K562 (cell line): Measurements from ENCODE around the gene KDM2A. TPM values are rescaled to one million over a fixed set of nuclear protein-coding genes. Genes with fewer than 3 reads are reported as not detected.

Experiments used
- E4F1 ChIP-seq: fragments of 250-450 bp; sonication (Bioruptor Pico); IDR thresholded peaks from 2 replicates; pipeline ENCODE4 v1.5.0; 2021; ENCODE audit warnings: mild to moderate bottlenecking, borderline replicate concordance
- FOS ChIP-seq: IDR thresholded peaks from 3 replicates; pipeline ENCODE4 v1.6.1; 2011; ENCODE audit not compliant: insufficient read length; ENCODE audit errors: extremely low read depth
- FOXP1 ChIP-seq: sonication (generic); formaldehyde crosslinking; IDR thresholded peaks from 2 replicates; pipeline ENCODE4 v1.8.0; 2022; ENCODE audit warnings: mild to moderate bottlenecking, missing genetic modification reagents
- MLLT1 ChIP-seq, 2 experiments: fragments of 450-650 bp; IDR thresholded peaks; 2 replicates each; pipeline ENCODE4 v1.6.1; 2016
- MTF1 ChIP-seq: fragments of 250-450 bp; sonication (Bioruptor Pico); IDR thresholded peaks from 2 replicates; pipeline ENCODE4 v1.9.0; 2021; ENCODE audit warnings: moderate library complexity, mild to moderate bottlenecking, inconsistent platforms, borderline replicate concordance
- PBX2 ChIP-seq, 2 experiments: IDR thresholded peaks in 1 of 2; conservative IDR thresholded peaks in 1 of 2; 2 replicates each; pipeline ENCODE4 v1.6.1; 2016; ENCODE audit warnings: low read depth in 2 of 2, mild to moderate bottlenecking in 1 of 2, missing compliant biosample characterization in 1 of 2, missing genetic modification characterization in 1 of 2, moderate library complexity in 1 of 2
- RFX1 ChIP-seq: fragments of 450-650 bp; IDR thresholded peaks from 2 replicates; pipeline ENCODE4 v1.6.1; 2016; ENCODE audit warnings: mild to moderate bottlenecking, moderate library complexity
- SMARCC2 ChIP-seq: fragments of 450-650 bp; IDR thresholded peaks from 2 replicates; pipeline ENCODE4 v1.6.1; 2017; ENCODE audit warnings: antibody characterized with exemption, moderate library complexity, mild to moderate bottlenecking, low read depth
- ZBTB40 ChIP-seq, 2 experiments: fragments of 450-650 bp in 1 of 2; sonication (generic) in 1 of 2; formaldehyde crosslinking in 1 of 2; IDR thresholded peaks; 2 replicates each; pipeline versions ENCODE4 v1.7.1 to v1.9.0; 2016 to 2022; ENCODE audit warnings: inconsistent platforms in 1 of 2, mild to moderate bottlenecking in 1 of 2, missing genetic modification reagents in 1 of 2
- ZNF274 ChIP-seq: IDR thresholded peaks from 2 replicates; pipeline ENCODE4 v1.6.1; 2011; ENCODE audit warnings: low read depth, mild to moderate bottlenecking, low read length, moderate library complexity, borderline replicate concordance
- polyA plus RNA-seq, 8 experiments: library from polyadenylated mRNA; depleted of rRNA in 4 of 8; stranded (reverse) in 5 of 8; unstranded in 3 of 8; fragments of >200 nt; fragmentation: Nextera tagmentation in 2 of 8; fragmentation: Illumina TruSeq in 1 of 8; extraction: Ambion mirVana in 2 of 8; extraction: Trizol in 1 of 8; gene quantifications; 2 replicates each; pipeline versions ENCODE4 v1.2.1 to v1.2.3, GENCODE V29; 2011 to 2014; ENCODE audit warnings: inconsistent platforms in 1 of 8, missing spikeins in 1 of 8
- total RNA-seq, 7 experiments: library from RNA; depleted of rRNA in 6 of 7; stranded (reverse); fragments of >200 nt in 6 of 7; fragmentation: Illumina TruSeq in 2 of 7; extraction: Trizol in 2 of 7; gene quantifications; 2 replicates each; pipeline versions ENCODE4 v1.2.1 to v1.2.3, GENCODE V29; 2011 to 2021; ENCODE audit warnings: low replicate concordance in 1 of 7

The KDM2A gene
- total and polyA plus RNA-seq, 9 of the 15 experiments (the other 6 are each of a cell fraction or from before 2014, with no cell fraction given) = 5.0 to 39.3 (median 21.3) TPM

GRCh38 chr11:67120456-67120855 is 1.4 kb downstream of the KDM2A start (continued):
- TF ChIP-seq E4F1 (CRISPR knock-in tag) = no peak
- TF ChIP-seq ZBTB40 (IDR thresholded peaks at IDR 0.05) = no peak
- TF ChIP-seq ZBTB40 (CRISPR knock-in tag; IDR thresholded peaks at IDR 0.05) = no peak
- no peak for TF ChIP-seq ZNF274
- TF ChIP-seq FOS = no peak
- no peak for TF ChIP-seq MTF1 (CRISPR knock-in tag)
- TF ChIP-seq RFX1 = no peak
- TF ChIP-seq SMARCC2 = peak; percentile 36; the same call in 1 of the 2 replicates
- TF ChIP-seq MLLT1 (IDR thresholded peaks at IDR 0.05) = 0 out of 4 replicates have a peak, but pooled peaks of 1 of the 2 experiments have one; percentile 24
- no peak for TF ChIP-seq FOXP1 (CRISPR knock-in tag)
- no peak for TF ChIP-seq PBX2 (CRISPR knock-in tag; IDR thresholded peaks at IDR 0.05; ENCODE audit: low read depth)
- TF ChIP-seq PBX2 (tag; conservative IDR thresholded peaks at IDR 0.05; ENCODE audit: low read depth) = no peak
